Gastrocnemius medialis (tissue), 4 donors: ENCODE results near the gene EPS15.

ENCODE experiments used
- CTCF ChIP-seq, 5 experiments: fragments of 450-650 bp in 3 of 5; fragments of 200-600 bp in 2 of 5; sonication (generic) in 2 of 5; IDR thresholded peaks in 4 of 5; conservative IDR thresholded peaks in 1 of 5; 1 replicate in 4 of 5; 2 replicates in 1 of 5; pipeline ENCODE4 v1.5.1; 2016 to 2019; ENCODE audit warnings: antibody characterized with exemption in 5 of 5, mild to moderate bottlenecking in 3 of 5, moderate library complexity in 3 of 5
- POLR2A ChIP-seq, 2 donors: fragments of 450-650 bp; IDR thresholded peaks; one replicate each; pipeline ENCODE4 v1.6.1; 2017; ENCODE audit warnings: antibody characterized with exemption in 2 of 2, mild to moderate bottlenecking in 2 of 2, moderate library complexity in 2 of 2

- TF ChIP-seq CTCF (IDR thresholded peaks at IDR 0.05 in 4 of 5, conservative IDR thresholded peaks at IDR 0.05 in 1 of 5) (no peak), POLR2A (IDR thresholded peaks at IDR 0.05) (peak; percentile 52 to 78)
Observed at GRCh38 chr1:51518033-51518585, 957 bp downstream of the EPS15 start.
